Stimulated activated CD8-positive, alpha-beta memory T cell treated with anti-CD3 and anti-CD28 coated beads, Interleukin-4, amount 100 ng/mL, for 4 hours (primary cell): ENCODE results near the gene BRWD1.

ENCODE experiments used
- DNase-seq, 2 donors: peaks; one replicate each; pipeline ENCODE4 v3.0.0-alpha.2; 2020; ENCODE audit warnings: low read depth in 2 of 2, low spot score in 1 of 2

BRWD1 gene

GRCh38 chr21:39330001-39330400 lies 16.6 kb upstream of the BRWD1 start:
- no peak for DNase-seq

DNA sequence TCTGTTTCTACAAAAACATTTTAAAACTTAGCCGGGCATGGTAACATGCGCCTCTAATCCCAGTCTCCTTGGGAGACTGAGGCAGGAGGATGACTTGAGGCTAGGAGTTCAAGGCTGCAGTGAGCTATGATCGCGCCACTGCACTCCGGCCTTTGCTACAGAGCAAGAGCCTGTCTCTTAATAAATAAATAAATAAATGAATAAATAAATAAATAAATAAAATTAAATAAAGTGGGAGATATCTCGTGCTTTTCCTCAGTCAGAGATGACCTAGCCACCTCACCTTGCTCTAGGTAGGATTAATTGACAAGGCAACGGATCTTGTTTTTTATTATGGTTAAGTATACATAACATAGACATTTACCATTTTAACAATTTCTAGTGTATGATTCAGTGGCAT lies 14.3 kb upstream of the BRWD1 start:
- no peak for DNase-seq

- no peak for DNase-seq
Measured at GRCh38 chr21:39326607-39327307, 13.3 kb upstream of the BRWD1 start.

- DNase-seq: no peak
Measured at GRCh38 chr21:39325458-39325857, 12.0 kb upstream of the BRWD1 start.

DNA sequence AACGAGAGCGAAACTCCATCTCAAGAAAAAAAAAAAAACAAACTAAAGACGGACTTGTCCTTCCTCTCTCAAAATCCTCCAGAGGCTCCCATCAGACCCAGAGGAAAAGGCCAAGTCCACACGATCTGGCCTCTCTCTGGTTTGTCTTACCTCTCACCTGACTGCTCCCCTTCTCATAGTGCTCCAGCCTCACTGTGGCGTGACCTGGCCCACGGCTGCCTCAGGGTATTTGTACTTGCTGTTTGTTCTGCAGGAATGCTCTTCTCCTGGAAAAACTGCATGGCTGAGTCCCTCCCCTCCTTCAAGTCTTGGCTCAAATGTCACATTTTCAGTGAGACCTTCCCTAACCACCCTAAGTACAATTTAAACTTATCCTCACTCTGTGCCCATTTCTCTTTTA lies 8.0 kb upstream of the BRWD1 start:
- no peak for DNase-seq

- no peak for DNase-seq
Measured at GRCh38 chr21:39319814-39320332, 6.4 kb upstream of the BRWD1 start.

DNA sequence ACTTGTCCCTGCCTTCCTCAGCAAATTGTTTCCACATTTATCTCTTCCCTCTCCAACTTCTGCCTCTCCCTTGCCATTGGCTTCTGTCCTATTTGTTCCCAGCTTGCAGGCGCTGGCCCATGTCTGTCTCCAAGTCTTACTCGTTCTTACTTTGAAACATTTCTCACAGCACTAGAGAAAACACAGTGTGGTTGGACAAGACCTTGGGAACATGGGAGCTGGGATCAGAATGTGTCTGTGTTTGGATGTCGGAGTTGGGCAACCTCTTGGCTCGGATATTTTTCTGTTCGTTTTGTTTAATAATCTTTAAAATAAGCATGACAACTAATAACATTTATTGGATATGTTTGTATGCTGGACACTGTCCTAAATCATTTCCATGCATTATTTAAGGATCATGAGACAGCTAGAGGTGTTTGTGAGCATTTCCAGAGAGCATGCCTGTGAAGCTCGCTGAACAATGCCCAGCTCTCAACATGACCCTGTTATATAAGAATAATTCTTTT lies 5.9 kb upstream of the BRWD1 start:
- no peak for DNase-seq

DNA sequence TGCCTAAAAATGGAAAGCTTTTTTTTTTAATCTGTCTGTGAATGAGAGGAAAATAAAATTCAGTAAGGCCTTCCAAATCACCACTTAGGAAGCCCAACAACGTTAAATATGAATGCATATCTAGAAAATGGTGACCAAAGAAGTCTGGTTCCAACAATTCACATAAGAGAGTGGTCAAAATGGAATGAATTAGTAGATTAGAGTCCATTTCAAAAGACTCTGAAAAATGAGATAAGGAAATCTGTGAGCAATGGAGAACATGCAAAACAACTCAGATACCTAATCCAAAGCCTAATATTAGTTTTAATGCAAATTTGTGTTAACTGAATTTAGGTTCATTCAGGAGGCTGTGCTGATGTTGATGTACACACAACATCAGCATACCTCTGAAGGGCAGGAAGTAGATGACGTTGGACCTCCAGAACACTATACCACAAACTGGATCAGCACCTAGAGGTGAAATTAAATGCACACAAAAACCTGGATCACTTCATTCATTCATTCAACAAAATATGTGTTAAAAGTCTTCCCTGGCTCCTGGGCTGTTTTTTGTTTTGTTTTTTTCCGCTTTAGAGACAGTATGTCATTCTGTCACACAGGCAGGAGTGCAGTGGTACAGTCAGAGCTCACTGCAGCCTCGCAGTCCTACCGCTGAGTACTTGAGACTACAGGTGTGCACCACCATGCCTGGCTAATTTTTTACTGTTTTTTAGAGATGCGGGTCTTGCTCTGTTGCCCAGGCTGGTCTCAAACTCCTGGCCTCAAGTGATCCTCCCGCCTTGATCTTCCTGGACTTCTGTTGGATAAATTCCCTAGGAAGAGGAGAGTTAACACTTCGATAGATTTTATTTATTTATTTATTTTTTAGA lies 4.9 kb upstream of the BRWD1 start:
- no peak for DNase-seq

DNA sequence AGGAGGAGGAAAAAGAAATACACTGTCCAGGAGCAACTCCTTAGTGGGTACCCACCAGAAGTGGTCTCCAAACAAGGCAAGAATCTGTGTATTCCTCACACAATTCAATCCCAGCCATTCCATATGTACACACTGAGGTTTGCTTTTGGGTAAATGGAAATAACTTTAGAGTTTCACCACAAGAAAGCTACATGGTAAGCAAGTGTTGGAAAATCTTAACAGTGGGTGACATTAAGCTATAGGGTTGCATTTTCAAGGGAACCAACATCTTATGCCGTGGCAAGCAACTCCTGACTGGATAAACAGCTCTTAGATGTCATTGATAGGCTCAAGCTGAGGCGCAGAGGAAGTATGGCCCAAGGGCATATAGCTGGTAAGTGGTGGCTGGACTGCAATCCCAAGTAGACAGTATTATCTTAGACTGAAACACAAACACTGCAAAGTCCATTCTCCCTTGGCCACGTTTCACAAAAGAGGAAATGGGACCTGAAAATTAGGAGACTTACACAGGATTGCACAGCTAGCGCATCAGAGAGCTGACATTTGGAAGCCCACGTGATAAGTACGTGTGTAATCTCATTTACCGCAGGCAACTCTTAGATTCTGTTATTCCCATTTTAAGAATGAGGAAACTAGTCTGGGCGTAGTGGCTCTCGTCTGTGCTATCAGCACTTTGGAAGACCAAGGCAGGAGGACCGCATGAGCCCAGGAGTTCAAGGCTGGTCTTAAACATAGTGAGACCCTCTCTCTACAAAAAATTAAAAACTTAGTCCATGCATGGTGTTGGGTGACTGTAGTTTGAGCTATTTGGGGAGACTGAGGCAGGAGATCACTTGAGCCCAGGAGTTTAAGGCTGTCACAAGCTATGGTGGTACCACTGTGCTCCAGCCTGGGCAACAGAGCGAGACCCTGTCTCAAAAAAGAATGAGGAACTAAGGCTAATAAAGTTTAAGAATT lies 4.0 kb upstream of the BRWD1 start:
- DNase-seq: no peak

- DNase-seq: no peak
Measured at GRCh38 chr21:39316729-39317128, 3.3 kb upstream of the BRWD1 start.

DNA sequence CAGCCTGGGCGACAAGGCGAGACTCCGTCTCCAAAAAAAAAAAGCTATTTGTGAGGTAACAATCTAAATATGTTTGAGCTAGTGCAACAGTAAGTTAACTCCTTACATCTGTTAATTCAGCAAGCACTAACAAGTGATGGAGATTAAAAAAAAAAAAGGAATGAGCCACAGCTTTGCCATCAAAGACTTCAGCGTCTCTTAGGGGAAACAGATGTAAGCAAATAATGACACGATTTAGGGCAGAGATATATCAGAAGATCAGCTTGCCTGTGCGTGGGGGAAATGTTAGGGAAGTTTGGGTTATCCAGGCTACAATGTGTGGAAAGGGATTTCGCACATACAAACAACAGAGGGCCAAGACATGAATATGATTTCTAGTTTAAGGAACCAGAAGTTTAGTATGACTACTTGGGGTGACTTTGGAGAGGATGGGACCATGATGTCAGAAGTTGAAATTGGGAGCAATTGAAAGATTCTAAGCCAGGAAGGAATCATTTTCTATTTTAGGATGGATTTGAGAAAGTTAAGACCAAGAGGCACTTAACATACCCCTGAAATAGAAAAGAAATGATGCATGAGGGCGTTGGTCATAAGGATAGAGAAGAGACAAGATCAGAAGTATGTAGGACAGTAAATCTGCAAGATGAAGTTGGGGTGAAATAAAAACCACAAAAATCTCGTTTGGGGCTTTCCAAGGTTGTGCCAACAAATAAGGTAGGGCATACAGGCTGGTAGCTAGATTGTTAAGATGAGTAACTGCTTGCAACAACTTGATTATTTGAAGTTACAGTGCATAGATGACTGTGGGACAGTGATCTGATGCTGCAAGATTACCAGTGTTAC lies 2.4 kb upstream of the BRWD1 start:
- no peak for DNase-seq

DNA sequence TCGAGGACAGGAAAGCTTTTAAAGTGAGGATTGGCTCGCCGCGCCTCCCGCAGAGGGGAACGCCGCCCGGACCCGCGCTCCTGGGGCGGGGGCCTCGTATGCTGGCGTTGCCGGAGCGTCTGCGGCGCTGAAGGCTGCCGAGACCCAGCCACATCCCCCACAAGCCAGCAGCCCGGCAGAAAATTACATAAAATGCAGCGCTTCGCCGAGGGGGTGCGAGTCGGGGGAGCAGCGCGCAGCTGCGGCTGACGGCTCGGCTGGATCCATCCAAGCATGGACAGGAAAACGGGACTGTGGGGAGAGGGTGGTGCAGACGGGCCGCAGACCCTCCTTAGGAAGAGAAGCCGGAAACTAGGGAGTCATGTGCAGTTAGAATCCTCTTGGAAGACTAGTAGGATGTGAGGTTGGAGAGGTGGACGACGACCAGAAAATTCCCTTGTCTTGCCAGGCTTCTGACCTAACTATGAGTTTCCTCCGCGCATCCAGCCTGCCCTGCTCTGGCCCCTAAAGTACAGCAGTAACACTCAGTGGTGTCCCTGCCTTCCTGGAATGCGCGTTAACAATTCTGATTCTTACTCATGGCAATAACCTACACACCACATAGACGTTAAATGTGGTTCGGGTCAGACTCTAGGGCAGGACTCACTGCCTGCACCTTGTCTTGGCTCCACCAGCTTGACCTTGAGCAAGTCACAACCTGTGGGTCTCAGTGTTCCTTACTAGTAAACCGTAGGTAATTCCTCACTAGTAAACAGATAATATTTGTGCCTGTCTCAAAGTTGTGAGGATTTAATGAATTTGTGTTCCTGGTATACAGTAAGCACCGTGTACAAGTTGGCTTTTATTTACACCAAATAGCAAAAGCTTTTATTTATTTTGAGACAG lies 953 bp upstream of the BRWD1 start:
- no peak for DNase-seq

- DNase-seq: no peak
Measured at GRCh38 chr21:39313042-39313570, 326 bp downstream of the BRWD1 start.

DNA sequence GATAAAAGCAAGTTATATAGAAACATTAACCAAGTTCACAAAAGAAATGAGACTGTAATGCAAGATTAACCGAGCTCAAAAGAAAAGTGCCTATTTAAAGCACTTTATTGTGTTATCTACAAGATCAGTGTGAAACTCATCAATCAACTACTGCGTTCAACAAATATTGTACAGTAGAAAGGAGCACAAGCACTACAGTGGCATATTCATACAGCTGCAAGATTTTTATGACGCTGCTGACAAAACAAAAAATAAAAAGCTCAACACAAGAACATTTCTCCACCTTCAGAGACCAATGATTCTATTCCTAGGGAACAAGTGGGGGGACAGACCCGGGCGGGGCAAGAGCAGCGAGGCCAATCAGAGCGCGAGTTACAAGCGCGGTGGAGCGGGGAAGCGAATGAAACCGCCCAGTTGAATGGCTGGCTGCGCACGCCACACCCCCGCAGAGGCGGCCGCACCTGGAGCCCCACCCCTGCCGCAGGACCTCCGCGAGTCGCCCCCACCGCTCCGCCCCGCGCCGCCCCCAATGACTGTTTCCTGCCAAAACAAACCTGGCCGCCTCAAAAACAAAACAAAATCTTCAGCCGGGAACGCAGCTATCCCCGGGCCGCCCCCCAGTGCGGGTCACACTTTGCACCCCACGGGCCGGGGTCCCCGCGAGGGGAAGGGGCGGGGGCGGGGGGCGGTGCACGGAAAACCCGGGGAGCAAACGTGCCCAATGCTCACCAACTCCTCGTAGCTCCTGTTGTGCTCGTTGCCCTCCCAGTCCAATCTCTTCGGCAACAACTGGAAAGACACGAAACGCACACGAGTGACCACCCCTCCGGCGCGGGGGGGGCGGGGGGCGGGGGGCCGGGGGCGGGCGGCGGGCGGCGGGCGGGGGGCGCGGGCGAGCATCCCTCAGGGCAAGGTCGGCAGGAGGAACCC lies 1.1 kb downstream of the BRWD1 start:
- DNase-seq: peak; percentile 92 to 94

GRCh38 chr21:39311164-39311563 lies 2.3 kb downstream of the BRWD1 start:
- DNase-seq: no peak

- no peak for DNase-seq
Measured at GRCh38 chr21:39307466-39307865, 6.0 kb downstream of the BRWD1 start.

GRCh38 chr21:39300587-39300986 lies 12.8 kb downstream of the BRWD1 start:
- no peak for DNase-seq

- DNase-seq: no peak
Measured at GRCh38 chr21:39296891-39297290, 16.5 kb downstream of the BRWD1 start.
